Activated naive CD4-positive, alpha-beta T cell treated with anti-CD3 and anti-CD28 coated beads, Interleukin-2, amount 50 U/mL, for 16 hours (primary cell): ENCODE results near the gene GAST.
"Not testable (repeated sequence)": the region's sequence is repeated elsewhere in the genome, so short reads cannot be mapped to it uniquely, and the experiment has no call there.

Source experiments
- DNase-seq: peaks from one replicate; pipeline ENCODE4 v3.0.0-alpha.2; 2020

GAST gene

GRCh38 chr17:41711669-41712400, at the start of gene GAST:
Gene GAST (plus strand): TSS chr17:41712331. CDS start chr17:41715437, 3,106 bp downstream.
- DNase-seq: no peak

- no peak for DNase-seq
Observed at GRCh38 chr17:41663451-41664171, 48.5 kb upstream of the GAST start.

- no peak for DNase-seq
Observed at GRCh38 chr17:41664172-41664457, 48.0 kb upstream of the GAST start.

- no peak for DNase-seq
Observed at GRCh38 chr17:41664587-41665565, 47.3 kb upstream of the GAST start.

- DNase-seq: peak; percentile 90
Observed at GRCh38 chr17:41665566-41666236, 46.4 kb upstream of the GAST start.

GRCh38 chr17:41666237-41666641, 45.9 kb upstream of the GAST start:
- DNase-seq: peak; percentile 60

GRCh38 chr17:41666708-41667279, 45.3 kb upstream of the GAST start:
- peak; percentile 89 for DNase-seq

GRCh38 chr17:41667280-41668041, 44.7 kb upstream of the GAST start:
- no peak for DNase-seq

GRCh38 chr17:41672153-41672552, 40.0 kb upstream of the GAST start:
- DNase-seq: peak; percentile 33

- DNase-seq: not testable (repeated sequence)
Observed at GRCh38 chr17:41675157-41676057, 36.7 kb upstream of the GAST start.

GRCh38 chr17:41676058-41676419, 36.1 kb upstream of the GAST start:
- DNase-seq: no peak

- DNase-seq: no peak
Observed at GRCh38 chr17:41678411-41678906, 33.7 kb upstream of the GAST start.

- peak; percentile 31 for DNase-seq
Observed at GRCh38 chr17:41678907-41679739, 33.0 kb upstream of the GAST start.

- DNase-seq: no peak
Observed at GRCh38 chr17:41679740-41680425, 32.2 kb upstream of the GAST start.

GRCh38 chr17:41680426-41681040, 31.6 kb upstream of the GAST start:
- DNase-seq: no peak

GRCh38 chr17:41681776-41682175, 30.4 kb upstream of the GAST start:
- DNase-seq: no peak

- no peak for DNase-seq
Observed at GRCh38 chr17:41682631-41683030, 29.5 kb upstream of the GAST start.

- DNase-seq: no peak
Observed at GRCh38 chr17:41683441-41684007, 28.6 kb upstream of the GAST start.
